GM20000 (cell line): ENCODE data around the gene MADCAM1.

Source experiments
- DNase-seq: peaks from one replicate; pipeline ENCODE4 v3.0.0; 2012; ENCODE audit warnings: low spot score
- CTCF ChIP-seq: IDR thresholded peaks from 2 replicates; pipeline ENCODE4 v1.5.1; 2012; ENCODE audit warnings: mild to moderate bottlenecking, control low read depth; ENCODE audit errors: extremely low read depth, missing control alignments

MADCAM1 gene

GRCh38 chr19:542173-542866, 46.0 kb downstream of the MADCAM1 start:
- no peak for TF ChIP-seq CTCF
- DNase-seq = no peak

- TF ChIP-seq CTCF = no peak
- DNase-seq = peak; percentile 36
These were observed 47.8 kb downstream of the MADCAM1 start, which contains the start of gene GZMM for GRCh38 chr19:543910-544608. Gene GZMM, plus strand, starts transcription at chr19:544053. Its CDS starts 19 bp downstream, at chr19:544072.

- no peak for TF ChIP-seq CTCF
- peak; percentile 18 for DNase-seq
These were observed 50.8 kb downstream of the MADCAM1 start for GRCh38 chr19:547117-547516.

GRCh38 chr19:547836-548720, 51.8 kb downstream of the MADCAM1 start:
- DNase-seq = peak; percentile 38
- no peak for TF ChIP-seq CTCF

GRCh38 chr19:548886-549830, 52.9 kb downstream of the MADCAM1 start:
- no peak for TF ChIP-seq CTCF
- peak; percentile 43 for DNase-seq

GRCh38 chr19:554817-555216, 58.5 kb downstream of the MADCAM1 start:
- DNase-seq = no peak
- no peak for TF ChIP-seq CTCF
